ENCODE results near the gene ZNF611.
"Not testable (repeated sequence)": the region's sequence is repeated elsewhere in the genome, so short reads cannot be mapped to it uniquely, and the experiment has no call there.

ZNF611 gene

GRCh38 chr19:52703917-52704316 is 30.9 kb downstream of the ZNF611 start:
- TF ChIP-seq CTCF (conservative IDR thresholded peaks at IDR 0.05; ENCODE audit: low read length), result no peak
- H3K4me3 ChIP-seq (ENCODE audit: low read length), result no peak overlapping the region
- no peak for DNase-seq (ENCODE audit: low read depth)

- DNase-seq (ENCODE audit: low read depth), result no peak
- no peak for TF ChIP-seq CTCF (conservative IDR thresholded peaks at IDR 0.05; ENCODE audit: low read length)
- no peak overlapping the region for H3K4me3 ChIP-seq (ENCODE audit: low read length)
Observed at GRCh38 chr19:52700673-52701072, 34.2 kb downstream of the ZNF611 start.

GRCh38 chr19:52699555-52699954 is 35.3 kb downstream of the ZNF611 start:
- DNase-seq (ENCODE audit: low read depth); H3K4me3 ChIP-seq (ENCODE audit: low read length): not testable (repeated sequence)

- DNase-seq (ENCODE audit: low read depth), result no peak
- H3K4me3 ChIP-seq (ENCODE audit: low read length), result no peak overlapping the region
- TF ChIP-seq CTCF (conservative IDR thresholded peaks at IDR 0.05; ENCODE audit: low read length), result no peak
Observed at GRCh38 chr19:52695996-52696395, 38.8 kb downstream of the ZNF611 start.

GRCh38 chr19:52694921-52695320 is 39.9 kb downstream of the ZNF611 start:
- no peak for TF ChIP-seq CTCF (conservative IDR thresholded peaks at IDR 0.05; ENCODE audit: low read length)
- H3K4me3 ChIP-seq (ENCODE audit: low read length), result no peak overlapping the region
- no peak for DNase-seq (ENCODE audit: low read depth)

- not testable (repeated sequence) for H3K4me3 ChIP-seq (ENCODE audit: low read length); DNase-seq (ENCODE audit: low read depth)
Observed at GRCh38 chr19:52694281-52694680, 40.6 kb downstream of the ZNF611 start.

- DNase-seq (ENCODE audit: low read depth), result no peak
- TF ChIP-seq CTCF (conservative IDR thresholded peaks at IDR 0.05; ENCODE audit: low read length), result no peak
- no peak overlapping the region for H3K4me3 ChIP-seq (ENCODE audit: low read length)
Observed at GRCh38 chr19:52692431-52693008, 42.3 kb downstream of the ZNF611 start.

- DNase-seq (ENCODE audit: low read depth), result no peak
- H3K4me3 ChIP-seq (ENCODE audit: low read length), result no peak overlapping the region
- no peak for TF ChIP-seq CTCF (conservative IDR thresholded peaks at IDR 0.05; ENCODE audit: low read length)
Observed at GRCh38 chr19:52691737-52692136, 43.1 kb downstream of the ZNF611 start.

Measured in AG10803 (cell line).